ENCODE data around the gene RPL23.

DNA sequence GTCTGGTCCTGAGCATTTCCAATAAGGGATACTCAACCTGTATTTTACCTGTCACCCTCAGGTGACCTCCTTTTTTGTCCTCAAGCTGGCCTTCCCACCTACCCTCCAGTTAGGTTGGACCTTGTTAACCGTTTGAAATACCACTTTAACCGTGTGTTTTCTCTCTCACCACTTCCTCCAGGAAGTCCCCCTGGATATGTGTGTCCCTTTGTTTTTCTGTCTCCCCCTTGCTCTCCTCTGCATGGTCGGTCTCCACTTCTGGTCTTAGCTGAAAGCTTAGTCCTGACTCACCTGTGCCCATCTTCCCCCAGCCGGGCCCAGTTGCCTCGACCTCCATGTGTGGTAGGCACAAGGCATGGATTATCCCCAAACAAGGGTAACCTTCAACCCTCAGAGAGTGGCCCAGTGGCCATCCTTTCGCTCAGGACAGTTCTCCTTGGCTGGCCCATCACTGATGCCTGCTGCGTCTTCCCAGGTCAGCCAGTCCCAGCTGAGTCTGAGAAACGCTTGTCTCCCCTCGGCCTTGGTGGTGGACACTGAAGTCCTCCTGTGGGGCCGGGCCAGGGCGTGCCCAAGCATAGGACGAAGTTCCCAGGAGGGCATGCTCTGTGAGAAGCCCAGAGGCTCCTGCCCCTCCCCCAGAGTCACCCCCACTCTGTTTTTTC, 36.4 kb upstream of the RPL23 start:
- TF ChIP-seq POLR2AphosphoS5 (IDR thresholded peaks at IDR 0.05; ENCODE audit: borderline replicate concordance, low read depth, low read length), result no peak
- TF ChIP-seq EZH2 (IDR thresholded peaks at IDR 0.05), result no peak
- TF ChIP-seq FOXP2 (optimal IDR thresholded peaks at IDR 0.05; ENCODE audit: control extremely low read depth, extremely low read length, insufficient read depth), result no peak
